K562 (cell line): ENCODE results near the gene FBXL13. TPM values are rescaled to one million over a fixed set of nuclear protein-coding genes. Genes with fewer than 3 reads are reported as not detected.

Source experiments
- ATAC-seq: fragments of 200-7000 bp; cut with Tn5 transposase; 3 replicates; pipeline ENCODE4 v1.9.1; 2020; ENCODE audit warnings: moderate library complexity
- BruUV-seq: library from RNA; stranded (reverse); fragments of 400-500 nt; replicated peaks from 2 replicates; lab custom pipeline; 2021; lab: Mats Ljungman, UMichigan
- CTCF ChIA-PET: fragments of 300-600 bp; formaldehyde crosslinking; extraction: SDS; loops from one replicate; lab custom pipeline; 2021; ENCODE audit warnings: low intra/inter-chr PET ratio; lab: Yijun Ruan, JAX
- POLR2A ChIA-PET: fragments of 300-600, 350-650 bp; sonication (Branson Sonifier 250); formaldehyde crosslinking; extraction: SDS; loops from one replicate; lab custom pipeline; 2021; ENCODE audit warnings: antibody characterized with exemption, inconsistent platforms; lab: Yijun Ruan, JAX
- DNase-seq, 4 experiments: peaks; one replicate each; pipeline versions ENCODE4 v3.0.0 to v3.0.0-alpha.2; 2011 to 2018; ENCODE audit warnings: low spot score in 3 of 4, mixed read lengths in 3 of 4; ENCODE audit errors: extremely low read depth in 1 of 4
- FAIRE-seq: peaks from 2 replicates; lab custom pipeline; 2011; peaks lifted over from hg19 to GRCh38; lab: Jason Lieb, UNC
- H2AFZ ChIP-seq: 2 replicates; pipeline ENCODE4 v1.6.0; 2011; ENCODE audit warnings: low read depth, low read length, control low read depth, inconsistent platforms
- H3K27ac ChIP-seq: fragments of 200-600 bp; 3 replicates; pipeline ENCODE4 v1.8.0; 2011; ENCODE audit warnings: low read depth, mild to moderate bottlenecking, control low read depth, inconsistent platforms, low read length, moderate library complexity, mixed read lengths; ENCODE audit errors: extremely low read depth
- H3K27me3 ChIP-seq, 2 experiments: fragments of 300-600 bp in 1 of 2; 2 replicates in 1 of 2; 3 replicates in 1 of 2; pipeline versions ENCODE4 v1.6.0 to v1.8.0; 2011; ENCODE audit warnings: inconsistent platforms in 2 of 2, low read length in 2 of 2, mild to moderate bottlenecking in 1 of 2, mixed read lengths in 1 of 2, moderate library complexity in 1 of 2; ENCODE audit not compliant: control insufficient read depth in 2 of 2, insufficient read depth in 2 of 2
- H3K36me3 ChIP-seq: fragments of 300-600 bp; 3 replicates; pipeline ENCODE4 v1.8.0; 2011; ENCODE audit warnings: mild to moderate bottlenecking, low read length, inconsistent platforms; ENCODE audit not compliant: control insufficient read depth, insufficient read depth
- H3K4me1 ChIP-seq, 2 experiments: fragments of 200-600 bp in 1 of 2; replicated peaks in 1 of 2; 2 replicates in 1 of 2; 3 replicates in 1 of 2; pipeline versions ENCODE4 v1.5.1 to v1.8.0; 2011; ENCODE audit warnings: inconsistent platforms in 2 of 2, low read length in 2 of 2, mild to moderate bottlenecking in 1 of 2, mixed read lengths in 1 of 2, moderate library complexity in 1 of 2; ENCODE audit not compliant: control insufficient read depth in 2 of 2, insufficient read depth in 2 of 2
- H3K4me2 ChIP-seq: 2 replicates; pipeline ENCODE4 v1.6.1; 2011; ENCODE audit warnings: low read length, control low read depth, inconsistent platforms, mixed read lengths; ENCODE audit not compliant: insufficient read depth
- H3K4me3 ChIP-seq: fragments of 200-600 bp; sonication (generic), shearing (Covaris generic); 2 replicates; pipeline ENCODE4 v1.5.1; 2016; ENCODE audit warnings: control low read depth, inconsistent platforms
- H3K79me2 ChIP-seq: fragments of 200-600 bp; 3 replicates; pipeline ENCODE4 v1.8.0; 2011; ENCODE audit warnings: low read length, inconsistent platforms; ENCODE audit not compliant: control insufficient read depth, insufficient read depth
- H3K9ac ChIP-seq, 2 experiments: 2 replicates each; pipeline versions ENCODE4 v1.6.0 to v1.6.1; 2011; ENCODE audit warnings: low read depth in 2 of 2, low read length in 2 of 2, control low read depth in 1 of 2, inconsistent platforms in 1 of 2, mild to moderate bottlenecking in 1 of 2, mixed read lengths in 1 of 2; ENCODE audit not compliant: insufficient read depth in 1 of 2
- H3K9me1 ChIP-seq: one replicate; pipeline ENCODE4 v1.6.0; 2011; ENCODE audit warnings: inconsistent platforms, mild to moderate bottlenecking, low read length, moderate library complexity; ENCODE audit not compliant: control insufficient read depth, insufficient read depth
- H3K9me3 ChIP-seq: replicated peaks from 2 replicates; pipeline ENCODE4 v1.5.1; 2011; ENCODE audit warnings: low read depth, low read length, inconsistent platforms; ENCODE audit not compliant: control insufficient read depth, insufficient read depth
- H4K20me1 ChIP-seq: replicated peaks from 2 replicates; pipeline ENCODE4 v1.6.1; 2011; ENCODE audit warnings: low read length, inconsistent platforms, mixed read lengths; ENCODE audit not compliant: control insufficient read depth, insufficient read depth
- CREB1 ChIP-seq, 2 experiments: sonication (generic) in 1 of 2; formaldehyde crosslinking in 1 of 2; IDR thresholded peaks; 2 replicates each; pipeline versions ENCODE4 v1.6.1 to v1.8.0; 2012 to 2022; ENCODE audit warnings: inconsistent platforms in 1 of 2, mild to moderate bottlenecking in 1 of 2, missing genetic modification reagents in 1 of 2, moderate library complexity in 1 of 2
- E2F6 ChIP-seq, 2 experiments: IDR thresholded peaks; 2 replicates each; pipeline ENCODE4 v1.6.1; 2011; ENCODE audit warnings: borderline replicate concordance in 1 of 2, control low read depth in 1 of 2, low read depth in 1 of 2, low read length in 1 of 2, mild to moderate bottlenecking in 1 of 2, mixed read lengths in 1 of 2, moderate library complexity in 1 of 2; ENCODE audit not compliant: insufficient read depth in 1 of 2, insufficient read length in 1 of 2, poor library complexity in 1 of 2, severe bottlenecking in 1 of 2; ENCODE audit errors: extremely low read depth in 1 of 2
- FOSL1 ChIP-seq: fragments of 200-800 bp; sonication (Bioruptor generic); conservative IDR thresholded peaks from 2 replicates; pipeline ENCODE4 v1.6.1; 2016; ENCODE audit warnings: missing genetic modification characterization, missing compliant biosample characterization
- STAT5A ChIP-seq: IDR thresholded peaks from 2 replicates; pipeline ENCODE4 v1.6.1; 2012; ENCODE audit warnings: low read length, inconsistent platforms, borderline replicate concordance
- WGBS: fragments of 100-300 bp; shearing (Covaris generic); methylation state at CpG from one replicate; pipeline ENCODE4 v1.1.6; 2016; ENCODE audit warnings: low coverage, mixed read lengths; ENCODE audit not compliant: insufficient coverage; ENCODE audit errors: missing lambda C conversion rate; 5-methylcytosine and 5-hydroxymethylcytosine counted together
- in situ Hi-C: fragments of 300-500 bp; cut with MboI; formaldehyde crosslinking; loops from 4 replicates; pipeline ENCODE4 v1.15.0; 2018; ENCODE audit warnings: inconsistent platforms, mixed read lengths
- intact Hi-C: fragments of 100-400 bp; cut with micrococcal nuclease; formaldehyde crosslinking; loops from 2 replicates; pipeline ENCODE4 v1.14.2; 2022
- polyA plus RNA-seq, 8 experiments: library from polyadenylated mRNA; depleted of rRNA in 4 of 8; stranded (reverse) in 5 of 8; unstranded in 3 of 8; fragments of >200 nt; fragmentation: Nextera tagmentation in 2 of 8; fragmentation: Illumina TruSeq in 1 of 8; extraction: Ambion mirVana in 2 of 8; extraction: Trizol in 1 of 8; gene quantifications; 2 replicates each; pipeline versions ENCODE4 v1.2.1 to v1.2.3, GENCODE V29; 2011 to 2014; ENCODE audit warnings: inconsistent platforms in 1 of 8, missing spikeins in 1 of 8
- total RNA-seq, 7 experiments: library from RNA; depleted of rRNA in 6 of 7; stranded (reverse); fragments of >200 nt in 6 of 7; fragmentation: Illumina TruSeq in 2 of 7; extraction: Trizol in 2 of 7; gene quantifications; 2 replicates each; pipeline versions ENCODE4 v1.2.1 to v1.2.3, GENCODE V29; 2011 to 2021; ENCODE audit warnings: low replicate concordance in 1 of 7

The FBXL13 gene
- total and polyA plus RNA-seq, 9 of the 15 experiments (the other 6 are each of a cell fraction or from before 2014, with no cell fraction given), result 16.3 to 55.0 (median 25.4) TPM

- Histone ChIP-seq H2AFZ (no peak overlapping the region), H3K4me1 (peaks cover 3 to 29% of the 10 kb centered on the region in 2 experiments; a peak in 4 of 5 replicates), H3K79me2 (no peaks in the 10 kb centered on the region), H3K27ac (no peak overlapping the region)
- BruUV-seq, result no TSS peak
- no peak for TF ChIP-seq STAT5A
- TF ChIP-seq, all 486 proteins: peak for 0
- ChIA-PET POLR2A (interaction anchor here (0.7 kb wide), 1 partner anchor 52 kb away, joined by 3 read pairs; no protein-coding TSS in a partner anchor), CTCF (no interaction called here)
- H3K36me3 ChIP-seq, result peaks cover 17% of the 10 kb centered on the region
- no peak overlapping the region for H3K4me3 ChIP-seq
- H3K9ac ChIP-seq, result no peak overlapping the region
- no peaks in the 10 kb centered on the region for H3K27me3 ChIP-seq
- FAIRE-seq (no peak), ATAC-seq (peak; percentile 44; the same call in 2 of the 3 replicates), DNase-seq (no peak)
- intact Hi-C loops, result no loop called here
- in situ Hi-C loops, result no loop called here
- H4K20me1 ChIP-seq, result no peaks in the 10 kb centered on the region
- no peaks in the 10 kb centered on the region for H3K9me3 ChIP-seq
- H3K9me1 ChIP-seq, result no peaks in the 10 kb centered on the region
- WGBS, result 92% methylated on average over 1 of the region's 1 CpG
- no peak overlapping the region for H3K4me2 ChIP-seq
These were observed 182.8 kb downstream of the FBXL13 start for GRCh38 chr7:102891693-102892261.

GRCh38 chr7:102890971-102891692, 183.5 kb downstream of the FBXL13 start:
- no peak overlapping the region for H3K9ac ChIP-seq
- ATAC-seq, result peak; percentile 51
- POLR2A ChIA-PET, result interaction anchor here (0.7 to 2.0 kb wide), 4 partner anchors 9 to 51 kb away, joined by 3 to 8 read pairs (median 6); no protein-coding TSS in a partner anchor

More at GRCh38 chr7:102890971-102891692, 183.5 kb downstream of the FBXL13 start:
- no peaks in the 10 kb centered on the region for H4K20me1 ChIP-seq
- no peaks in the 10 kb centered on the region for H3K9me3 ChIP-seq
- no TSS peak for BruUV-seq
- H3K4me2 ChIP-seq, result peak overlapping the region; percentile 22; the same call in 1 of the 2 replicates
- CTCF ChIA-PET, result no interaction called here
- peaks cover 17% of the 10 kb centered on the region for H3K36me3 ChIP-seq
- no peak overlapping the region for H2AFZ ChIP-seq
- DNase-seq (no peak), FAIRE-seq (no peak)
- H3K4me3 ChIP-seq, result no peak overlapping the region
- peaks cover 3 to 29% of the 10 kb centered on the region in 2 experiments; a peak in 4 of 5 replicates for H3K4me1 ChIP-seq
- in situ Hi-C loops (no loop called here), intact Hi-C loops (no loop called here)
- H3K27ac ChIP-seq, result peak overlapping the region; percentile 13; the same call in 1 of the 3 replicates
- no peaks in the 10 kb centered on the region for H3K9me1 ChIP-seq
- H3K79me2 ChIP-seq, result no peaks in the 10 kb centered on the region
- no peaks in the 10 kb centered on the region for H3K27me3 ChIP-seq
- no peak for TF ChIP-seq CREB1 (IDR thresholded peaks at IDR 0.05)
- 0 out of 2 replicates have a peak, but pooled peaks have one; percentile 9 for TF ChIP-seq CREB1 (CRISPR knock-in tag; IDR thresholded peaks at IDR 0.05)
- peak; percentile 13; the same call in 1 of the 2 replicates for TF ChIP-seq FOSL1 (tag)
- TF ChIP-seq E2F6 (IDR thresholded peaks at IDR 0.05; ENCODE audit: borderline replicate concordance in 1 of 2, extremely low read depth in 1 of 2, insufficient read depth in 1 of 2, insufficient read length in 1 of 2, low read depth in 1 of 2, low read length in 1 of 2, poor library complexity in 1 of 2, severe bottlenecking in 1 of 2), result no peak
- 52% methylated on average over 5 of the region's 5 CpGs for WGBS
